Thyroid gland (tissue), 4 donors: ENCODE data around the gene DPEP2NB.
A peak's percentile ranks its signal among the peaks of the same experiment; 100 is the strongest.

Experiments used
- POLR2A ChIP-seq, 2 donors: fragments of 450-650 bp; IDR thresholded peaks; one replicate each; pipeline ENCODE4 v1.6.1; 2017; ENCODE audit warnings: antibody characterized with exemption in 2 of 2, mild to moderate bottlenecking in 2 of 2, moderate library complexity in 1 of 2
- TF ChIP-seq, protein P1 (sequence below), 6 experiments: fragments of 200-600 bp in 3 of 6; fragments of 450-650 bp in 3 of 6; sonication (generic) in 3 of 6; IDR thresholded peaks; one replicate each; pipeline ENCODE4 v1.5.1; 2016 to 2019; ENCODE audit warnings: antibody characterized with exemption in 6 of 6, mild to moderate bottlenecking in 2 of 6, inconsistent platforms in 1 of 6, moderate library complexity in 1 of 6

DNA sequence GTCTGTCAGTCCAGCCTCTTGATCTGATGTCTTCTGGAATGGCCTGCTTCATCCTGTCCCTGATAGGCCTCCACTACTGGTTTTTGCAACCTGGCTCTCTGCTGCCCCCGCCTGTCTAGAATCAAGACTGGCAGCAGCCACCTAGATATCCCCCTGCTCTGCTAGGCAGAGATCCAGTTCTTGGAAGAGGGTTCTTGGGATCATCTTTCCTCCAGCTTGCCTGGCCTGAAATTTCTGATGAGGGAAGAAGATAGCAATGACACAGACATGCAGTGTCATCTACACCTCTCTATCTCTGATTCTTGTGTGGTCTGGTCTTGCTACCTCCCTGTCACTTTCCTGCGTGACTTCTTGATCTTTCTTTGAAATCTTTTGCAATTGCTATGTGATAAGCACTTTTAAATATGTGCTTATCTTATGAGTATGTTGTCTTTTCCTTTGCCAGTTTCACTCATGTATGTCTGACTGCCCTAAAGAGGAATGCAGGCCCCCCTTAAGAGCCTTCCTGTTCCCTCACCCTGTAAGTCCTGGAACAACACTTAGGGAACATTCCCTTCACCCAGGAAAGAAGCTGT is 49.2 kb upstream of the DPEP2NB start:
- peak in 1 of 2 donors; percentile 8 for TF ChIP-seq POLR2A (IDR thresholded peaks at IDR 0.05)
- TF ChIP-seq, protein P1, sequence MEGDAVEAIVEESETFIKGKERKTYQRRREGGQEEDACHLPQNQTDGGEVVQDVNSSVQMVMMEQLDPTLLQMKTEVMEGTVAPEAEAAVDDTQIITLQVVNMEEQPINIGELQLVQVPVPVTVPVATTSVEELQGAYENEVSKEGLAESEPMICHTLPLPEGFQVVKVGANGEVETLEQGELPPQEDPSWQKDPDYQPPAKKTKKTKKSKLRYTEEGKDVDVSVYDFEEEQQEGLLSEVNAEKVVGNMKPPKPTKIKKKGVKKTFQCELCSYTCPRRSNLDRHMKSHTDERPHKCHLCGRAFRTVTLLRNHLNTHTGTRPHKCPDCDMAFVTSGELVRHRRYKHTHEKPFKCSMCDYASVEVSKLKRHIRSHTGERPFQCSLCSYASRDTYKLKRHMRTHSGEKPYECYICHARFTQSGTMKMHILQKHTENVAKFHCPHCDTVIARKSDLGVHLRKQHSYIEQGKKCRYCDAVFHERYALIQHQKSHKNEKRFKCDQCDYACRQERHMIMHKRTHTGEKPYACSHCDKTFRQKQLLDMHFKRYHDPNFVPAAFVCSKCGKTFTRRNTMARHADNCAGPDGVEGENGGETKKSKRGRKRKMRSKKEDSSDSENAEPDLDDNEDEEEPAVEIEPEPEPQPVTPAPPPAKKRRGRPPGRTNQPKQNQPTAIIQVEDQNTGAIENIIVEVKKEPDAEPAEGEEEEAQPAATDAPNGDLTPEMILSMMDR (IDR thresholded peaks at IDR 0.05), result peak; percentile 44 to 90 (median 82)
